Gastrocnemius medialis (tissue), 4 donors: ENCODE results near the gene MEIS1. TPM values are rescaled to one million over a fixed set of nuclear protein-coding genes. Genes with fewer than 3 reads are reported as not detected.

ENCODE experiments used
- ATAC-seq, 2 donors: fragments of 150-250 bp; one replicate each; pipeline ENCODE4 v1.9.1; 2016
- DNase-seq, 2 donors: peaks; one replicate each; pipeline ENCODE4 v3.0.0-alpha.2; 2019
- H3K27ac ChIP-seq, 4 donors: fragments of 200-600 bp; sonication (generic); 1 replicate in 1 of 4; 2 replicates in 3 of 4; pipeline ENCODE4 v1.5.1; 2016 to 2018; ENCODE audit warnings: mild to moderate bottlenecking in 2 of 4, moderate library complexity in 1 of 4
- H3K27me3 ChIP-seq, 3 donors: fragments of 200-600 bp; sonication (generic) in 2 of 3; 1 replicate in 1 of 3; 2 replicates in 2 of 3; pipeline versions ENCODE4 v1.5.1 to v1.6.0; 2016 to 2019; ENCODE audit warnings: mild to moderate bottlenecking in 1 of 3, moderate library complexity in 1 of 3
- H3K36me3 ChIP-seq, 2 donors: fragments of 200-600 bp; sonication (generic) in 1 of 2; one replicate each; pipeline ENCODE4 v1.5.1; 2017 to 2018
- H3K4me1 ChIP-seq, 2 donors: fragments of 200-600 bp; sonication (generic) in 1 of 2; one replicate each; pipeline ENCODE4 v1.5.1; 2016 to 2017; ENCODE audit warnings: mild to moderate bottlenecking in 2 of 2
- H3K4me3 ChIP-seq, 4 donors: fragments of 200-600 bp; sonication (generic) in 3 of 4; 1 replicate in 1 of 4; 2 replicates in 3 of 4; pipeline ENCODE4 v1.5.1; 2016 to 2019; ENCODE audit warnings: mild to moderate bottlenecking in 2 of 4
- H3K9me3 ChIP-seq, 3 donors: fragments of 200-600 bp; sonication (generic) in 2 of 3; 1 replicate in 1 of 3; 2 replicates in 2 of 3; pipeline ENCODE4 v1.5.1; 2016 to 2019
- POLR2A ChIP-seq, 2 donors: fragments of 450-650 bp; IDR thresholded peaks; one replicate each; pipeline ENCODE4 v1.6.1; 2017; ENCODE audit warnings: antibody characterized with exemption in 2 of 2, mild to moderate bottlenecking in 2 of 2, moderate library complexity in 2 of 2
- in situ Hi-C, 4 donors: fragments of 200-750 bp; cut with MboI; loops; one replicate each; pipeline versions ENCODE4 v1.15.0 to v1.8.0; 2017; ENCODE audit warnings: low sequenced_read_pairs in 4 of 4
- intact Hi-C: fragments of 100-400 bp; cut with DNase I; formaldehyde crosslinking; loops from one replicate; pipeline ENCODE4 v1.15.1; 2023; ENCODE audit warnings: low total_unique reads
- total RNA-seq, 4 donors: library from RNA; depleted of rRNA; stranded (reverse); fragments of >200 nt; gene quantifications; one replicate each; pipeline versions ENCODE4 v1.1.0 to v1.2.3, GENCODE V29; 2016
- TF ChIP-seq, protein P1 (sequence below), 5 experiments: fragments of 450-650 bp in 3 of 5; fragments of 200-600 bp in 2 of 5; sonication (generic) in 2 of 5; IDR thresholded peaks in 4 of 5; conservative IDR thresholded peaks in 1 of 5; 1 replicate in 4 of 5; 2 replicates in 1 of 5; pipeline ENCODE4 v1.5.1; 2016 to 2019; ENCODE audit warnings: antibody characterized with exemption in 5 of 5, mild to moderate bottlenecking in 3 of 5, moderate library complexity in 3 of 5

MEIS1 gene
- total RNA-seq, 4 donors from 2014 or later: 1.3 to 8.2 (median 2.0) TPM

DNA sequence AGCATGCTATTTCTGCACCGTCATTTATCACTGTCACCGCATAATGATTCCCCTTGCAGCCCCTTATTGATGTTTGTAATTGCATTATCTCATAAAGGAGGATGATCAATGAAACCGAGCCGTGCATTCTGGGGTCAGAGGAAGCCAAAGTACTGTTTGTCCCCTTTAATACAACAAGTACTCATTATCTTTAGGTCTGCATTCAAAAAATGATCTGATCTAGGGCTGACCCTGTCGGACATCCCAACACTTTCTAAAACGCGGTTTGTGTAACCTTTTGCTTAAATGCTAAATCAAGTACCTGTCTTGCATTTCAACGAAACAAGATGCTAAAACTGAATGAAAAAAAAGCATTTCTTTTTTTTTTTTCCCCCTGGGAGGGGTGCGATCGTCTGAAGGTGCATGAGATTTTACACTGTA lies 143.8 kb downstream of the MEIS1 start:
- no peaks in the 10 kb centered on the region for H3K9me3 ChIP-seq
- H3K36me3 ChIP-seq: no peaks in the 10 kb centered on the region
- H3K27me3 ChIP-seq: peaks cover 97 to 99% (median 97%) of the 10 kb centered on the region in 3 donors
- H3K4me3 ChIP-seq: no peak overlapping the region
- no peak for TF ChIP-seq POLR2A (IDR thresholded peaks at IDR 0.05)
- TF ChIP-seq, protein P1, sequence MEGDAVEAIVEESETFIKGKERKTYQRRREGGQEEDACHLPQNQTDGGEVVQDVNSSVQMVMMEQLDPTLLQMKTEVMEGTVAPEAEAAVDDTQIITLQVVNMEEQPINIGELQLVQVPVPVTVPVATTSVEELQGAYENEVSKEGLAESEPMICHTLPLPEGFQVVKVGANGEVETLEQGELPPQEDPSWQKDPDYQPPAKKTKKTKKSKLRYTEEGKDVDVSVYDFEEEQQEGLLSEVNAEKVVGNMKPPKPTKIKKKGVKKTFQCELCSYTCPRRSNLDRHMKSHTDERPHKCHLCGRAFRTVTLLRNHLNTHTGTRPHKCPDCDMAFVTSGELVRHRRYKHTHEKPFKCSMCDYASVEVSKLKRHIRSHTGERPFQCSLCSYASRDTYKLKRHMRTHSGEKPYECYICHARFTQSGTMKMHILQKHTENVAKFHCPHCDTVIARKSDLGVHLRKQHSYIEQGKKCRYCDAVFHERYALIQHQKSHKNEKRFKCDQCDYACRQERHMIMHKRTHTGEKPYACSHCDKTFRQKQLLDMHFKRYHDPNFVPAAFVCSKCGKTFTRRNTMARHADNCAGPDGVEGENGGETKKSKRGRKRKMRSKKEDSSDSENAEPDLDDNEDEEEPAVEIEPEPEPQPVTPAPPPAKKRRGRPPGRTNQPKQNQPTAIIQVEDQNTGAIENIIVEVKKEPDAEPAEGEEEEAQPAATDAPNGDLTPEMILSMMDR (IDR thresholded peaks at IDR 0.05 in 4 of 5, conservative IDR thresholded peaks at IDR 0.05 in 1 of 5): no peak
- H3K4me1 ChIP-seq: peaks cover 19 to 30% of the 10 kb centered on the region in 2 donors
- no peak for DNase-seq
- intact Hi-C loops (loop anchor here (10.0 kb wide), 1 partner anchor 1266 kb away; no protein-coding TSS in a partner anchor), in situ Hi-C loops (loop anchor here in 1 of 4 donors (25.0 kb wide), 1 partner anchor 1259 kb away; no protein-coding TSS in a partner anchor)
- no peak for ATAC-seq
- H3K27ac ChIP-seq: no peak overlapping the region

DNA sequence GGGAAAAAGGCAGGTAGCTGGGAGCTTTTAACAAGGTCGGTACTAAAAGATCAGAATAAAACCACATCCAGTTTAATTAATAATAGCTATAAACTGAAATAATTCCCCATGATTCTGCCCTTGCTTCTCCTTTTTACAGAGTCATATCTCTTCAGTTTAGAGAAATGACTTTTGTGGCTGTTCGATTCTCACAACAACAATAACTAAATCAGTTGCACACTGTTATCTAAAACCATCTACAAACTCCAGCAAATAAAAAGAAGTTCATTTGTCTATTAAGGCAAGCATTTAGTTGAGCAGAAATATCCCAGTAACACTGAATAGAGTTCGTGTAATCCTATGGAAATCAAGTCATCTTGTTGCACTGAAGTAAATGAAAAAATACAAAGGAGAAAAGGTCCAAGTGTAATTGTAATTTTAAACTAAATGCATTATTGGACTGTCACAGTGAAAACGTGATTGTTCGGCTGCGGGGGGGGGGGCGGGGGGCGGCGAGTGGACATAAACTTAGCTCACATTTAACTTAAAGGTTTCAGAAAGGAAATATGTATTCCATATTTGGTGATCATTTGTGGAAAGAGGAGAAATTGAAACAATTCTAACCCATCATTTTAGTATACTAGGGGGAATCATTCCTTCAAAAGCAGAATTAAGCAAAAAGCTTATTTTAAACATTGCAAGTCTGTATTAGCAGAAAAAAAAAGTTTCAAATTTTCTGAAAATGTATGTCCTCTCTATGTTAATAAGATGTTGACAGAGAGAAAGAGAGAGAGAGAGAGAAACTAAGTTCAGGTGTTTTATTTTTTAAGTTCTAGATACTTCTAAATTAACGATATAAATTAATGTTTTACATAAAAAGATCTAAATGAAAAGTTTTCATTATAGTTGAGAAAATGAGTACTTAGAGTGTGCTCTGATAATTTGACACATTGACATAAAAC lies 144.5 kb downstream of the MEIS1 start:
- Histone ChIP-seq H3K27me3 (peaks cover 98 to 100% (median 98%) of the 10 kb centered on the region in 3 donors), H3K9me3 (no peaks in the 10 kb centered on the region), H3K4me3 (peak overlapping the region in 1 of 4 donors; percentile 23), H3K27ac (no peak overlapping the region), H3K4me1 (peaks cover 19 to 30% of the 10 kb centered on the region in 2 donors), H3K36me3 (no peaks in the 10 kb centered on the region)
- intact Hi-C loops (loop anchor here (10.0 kb wide), 2 partner anchors 1065 to 1265 kb away; no protein-coding TSS in a partner anchor), in situ Hi-C loops (loop anchor here in 2 of 4 donors (5.0 to 25.0 kb wide), 2 partner anchors 147 to 1258 kb away; no protein-coding TSS in a partner anchor)
- DNase-seq (no peak), ATAC-seq (no peak)
- TF ChIP-seq, protein P1 (IDR thresholded peaks at IDR 0.05 in 4 of 5, conservative IDR thresholded peaks at IDR 0.05 in 1 of 5): no peak
- no peak for TF ChIP-seq POLR2A (IDR thresholded peaks at IDR 0.05)

GRCh38 chr2:66580166-66581049 lies 145.5 kb downstream of the MEIS1 start:
- in situ Hi-C loops (loop anchor here in 2 of 4 donors (5.0 to 25.0 kb wide), 2 partner anchors 148 to 1257 kb away; no protein-coding TSS in a partner anchor), intact Hi-C loops (loop anchor here (10.0 kb wide), 1 partner anchor 1064 kb away; no protein-coding TSS in a partner anchor)
- peaks cover 18 to 21% of the 10 kb centered on the region in 2 donors for H3K4me1 ChIP-seq
- peaks cover 95 to 100% (median 100%) of the 10 kb centered on the region in 3 donors for H3K27me3 ChIP-seq
- ATAC-seq (no peak), DNase-seq (no peak)
- H3K4me3 ChIP-seq: peak overlapping the region in 1 of 4 donors; percentile 23
- H3K36me3 ChIP-seq: no peaks in the 10 kb centered on the region
- TF ChIP-seq, protein P1 (IDR thresholded peaks at IDR 0.05 in 4 of 5, conservative IDR thresholded peaks at IDR 0.05 in 1 of 5): no peak
- no peak for TF ChIP-seq POLR2A (IDR thresholded peaks at IDR 0.05)
- no peak overlapping the region for H3K27ac ChIP-seq
- no peaks in the 10 kb centered on the region for H3K9me3 ChIP-seq
